NCI-H510A (cell line): ENCODE results near the gene RAD50.

Experiments used
- DNase-seq: peaks from one replicate; lab custom pipeline; 2025; lab: John Stamatoyannopoulos, UW

RAD50 gene

GRCh38 chr5:132661231-132662003, 104.6 kb downstream of the RAD50 start:
- no peak for DNase-seq

- DNase-seq = no peak
Measured at GRCh38 chr5:132662004-132662401, 105.2 kb downstream of the RAD50 start.

GRCh38 chr5:132662925-132663770, 106.4 kb downstream of the RAD50 start:
- DNase-seq = no peak

- DNase-seq = no peak
Measured at GRCh38 chr5:132663771-132664695, 107.3 kb downstream of the RAD50 start.

- DNase-seq = no peak
Measured at GRCh38 chr5:132664696-132665209, 108.0 kb downstream of the RAD50 start.

- DNase-seq = no peak
Measured at GRCh38 chr5:132665574-132666080, 108.8 kb downstream of the RAD50 start.

- DNase-seq = no peak
Measured at GRCh38 chr5:132666310-132667123, 109.7 kb downstream of the RAD50 start.

- no peak for DNase-seq
Measured at GRCh38 chr5:132667309-132667708, 110.5 kb downstream of the RAD50 start.

- no peak for DNase-seq
Measured at GRCh38 chr5:132667761-132668705, 111.3 kb downstream of the RAD50 start.

GRCh38 chr5:132668706-132669454, 112.1 kb downstream of the RAD50 start:
- DNase-seq = no peak

- DNase-seq = no peak
Measured at GRCh38 chr5:132669455-132669820, 112.7 kb downstream of the RAD50 start.

GRCh38 chr5:132669966-132670882, 113.4 kb downstream of the RAD50 start:
- no peak for DNase-seq

GRCh38 chr5:132671000-132671399, 114.2 kb downstream of the RAD50 start:
- no peak for DNase-seq

GRCh38 chr5:132673488-132673887, 116.7 kb downstream of the RAD50 start:
- no peak for DNase-seq

- DNase-seq = no peak
Measured at GRCh38 chr5:132673939-132674630, 117.3 kb downstream of the RAD50 start, which contains the start of gene IL4. Gene IL4, plus strand, starts transcription at chr5:132673989. Its CDS starts 62 bp downstream, at chr5:132674051.

GRCh38 chr5:132674671-132675506, 118.1 kb downstream of the RAD50 start:
- DNase-seq = no peak
